Measurements from ENCODE around the gene CCKAR. TPM values are rescaled to one million over a fixed set of nuclear protein-coding genes. Genes with fewer than 3 reads are reported as not detected.
A peak's percentile ranks its signal among the peaks of the same experiment; 100 is the strongest.

The CCKAR gene
- polyA plus RNA-seq, 3 donors: 0.10 TPM; not detected in 2

DNA sequence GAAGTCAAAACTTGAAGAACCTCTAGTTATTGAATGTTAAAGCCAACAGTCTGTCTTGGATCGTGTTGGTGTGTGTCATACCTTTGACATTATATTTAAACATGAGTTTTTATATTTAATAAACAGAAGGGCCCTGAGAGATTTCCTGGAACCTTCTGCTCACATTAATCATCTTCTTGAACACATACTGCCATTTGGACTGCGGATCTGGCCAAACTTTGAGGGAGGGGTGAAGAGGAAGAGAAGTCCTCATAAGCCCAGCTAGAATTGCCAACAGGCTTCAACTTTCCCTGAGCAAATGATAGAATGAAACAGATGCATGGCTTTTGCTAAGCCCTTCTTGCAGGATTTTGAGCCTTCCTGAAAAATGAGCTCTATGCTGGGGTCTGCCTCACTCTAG, 27.4 kb downstream of the CCKAR start:
- DNase-seq (ENCODE audit: low read depth in 3 of 3, low spot score in 2 of 3): no peak

DNA sequence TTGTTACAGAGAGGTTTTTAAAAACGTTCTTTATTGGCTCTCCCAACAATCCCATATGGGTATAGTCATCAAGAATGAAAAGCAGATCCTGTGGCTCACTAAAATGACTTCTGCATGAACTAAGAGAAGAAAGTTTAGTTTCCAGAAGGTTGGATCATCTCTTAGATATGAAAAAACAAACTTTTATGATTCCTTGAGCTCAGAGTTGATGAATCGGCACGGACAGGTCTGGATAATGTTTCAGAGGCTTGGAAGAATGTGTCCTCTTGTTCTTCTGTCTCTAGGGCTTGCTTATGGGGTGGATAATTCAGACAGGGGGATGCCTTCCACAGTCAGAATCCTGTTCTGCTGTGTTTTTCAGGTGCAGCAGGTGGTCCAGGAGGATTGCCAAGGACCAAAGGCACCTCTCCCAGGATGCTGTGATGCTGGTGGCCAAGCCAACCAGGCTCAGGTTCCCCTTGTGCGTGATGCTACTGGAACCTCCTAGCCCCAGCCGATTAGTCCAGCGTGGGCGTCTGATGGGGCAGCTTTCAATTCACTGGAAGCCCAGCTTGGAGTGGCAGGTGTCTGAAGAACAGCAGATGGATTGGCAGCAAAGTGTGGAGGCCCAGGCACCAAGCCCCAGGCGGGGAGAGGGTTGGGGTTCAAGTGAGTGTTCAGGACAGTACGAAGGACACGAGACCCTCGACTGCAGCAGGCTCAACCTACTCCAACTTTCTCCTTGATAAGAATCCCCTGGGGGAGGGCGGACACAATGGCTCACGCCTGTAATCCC, 30.3 kb downstream of the CCKAR start:
- no peak for DNase-seq (ENCODE audit: low read depth in 3 of 3, low spot score in 2 of 3)

DNA sequence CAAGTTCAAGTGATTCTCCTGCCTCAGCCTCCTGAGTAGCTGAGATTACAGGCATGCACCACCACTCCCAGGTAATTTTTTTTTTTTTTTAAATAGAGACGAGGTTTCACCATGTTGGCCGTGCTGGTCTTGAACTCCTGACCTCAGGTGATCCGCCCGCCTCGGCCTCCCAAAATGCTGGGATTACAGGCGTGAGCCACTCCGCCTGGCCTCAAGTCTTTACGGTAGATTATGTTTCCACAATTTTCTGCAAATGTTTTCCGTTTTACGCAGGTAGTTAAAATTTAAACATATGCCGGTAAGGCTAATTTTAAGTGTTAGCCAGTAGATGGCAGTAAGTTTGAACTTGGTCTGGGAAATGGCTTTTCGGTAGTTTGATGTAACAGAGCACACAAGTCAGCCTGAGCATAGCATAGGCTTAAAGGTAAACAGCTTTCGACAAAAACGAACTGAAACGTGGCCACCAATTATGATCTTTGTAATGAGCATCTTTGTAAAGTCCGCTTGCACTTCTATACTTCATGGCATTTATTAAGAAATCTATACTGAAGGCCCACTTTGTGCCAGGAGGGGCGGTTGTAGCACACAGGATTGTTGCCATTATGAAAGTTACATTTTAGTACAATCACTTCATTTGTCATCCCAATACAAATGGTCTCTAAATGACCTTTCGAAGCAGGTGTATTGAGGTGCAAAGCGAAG, 31.1 kb downstream of the CCKAR start:
- DNase-seq (ENCODE audit: low read depth in 3 of 3, low spot score in 2 of 3): peak in 1 of 3 donors; percentile 32

DNA sequence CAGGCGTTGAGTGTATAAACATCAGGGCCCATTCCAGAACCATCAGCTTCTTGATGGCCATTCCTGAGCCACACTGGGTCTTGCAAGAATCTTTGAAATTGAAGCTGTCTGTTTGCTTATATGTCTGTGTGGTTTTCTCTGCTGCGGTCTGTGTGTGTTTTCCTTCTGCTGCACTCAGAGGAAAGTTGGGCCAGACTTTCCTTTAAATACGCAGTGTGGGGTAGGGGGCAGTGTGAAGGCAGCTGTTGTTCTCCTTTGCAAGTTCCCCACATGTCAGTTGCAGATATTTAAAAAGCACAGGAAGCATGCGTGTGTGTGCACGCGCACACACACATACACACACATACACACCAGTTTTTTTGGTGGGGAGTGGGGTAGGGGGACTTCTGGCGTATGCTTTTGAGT, 32.1 kb downstream of the CCKAR start:
- no peak for DNase-seq (ENCODE audit: low read depth in 3 of 3, low spot score in 2 of 3)

DNA sequence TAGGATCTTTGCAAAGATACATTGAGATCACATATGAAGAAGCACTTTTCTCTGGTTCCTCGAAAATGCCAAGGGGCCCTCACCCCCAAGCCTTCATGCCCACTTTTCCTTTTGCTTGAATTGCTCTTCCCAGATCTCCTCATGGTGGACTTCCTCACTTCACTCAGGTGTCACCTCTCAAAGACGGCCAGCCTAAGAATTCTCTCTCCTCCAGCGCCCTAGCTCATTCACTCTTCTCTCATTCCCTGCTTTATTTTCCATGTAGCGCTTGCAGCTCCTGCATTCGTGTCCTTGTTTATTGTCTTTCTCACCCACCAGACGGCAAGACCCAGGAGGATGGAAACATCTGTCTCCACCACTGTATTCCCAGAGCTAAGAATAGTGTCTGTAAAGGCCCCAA, 32.9 kb downstream of the CCKAR start:
- no peak for DNase-seq (ENCODE audit: low read depth in 3 of 3, low spot score in 2 of 3)

DNA sequence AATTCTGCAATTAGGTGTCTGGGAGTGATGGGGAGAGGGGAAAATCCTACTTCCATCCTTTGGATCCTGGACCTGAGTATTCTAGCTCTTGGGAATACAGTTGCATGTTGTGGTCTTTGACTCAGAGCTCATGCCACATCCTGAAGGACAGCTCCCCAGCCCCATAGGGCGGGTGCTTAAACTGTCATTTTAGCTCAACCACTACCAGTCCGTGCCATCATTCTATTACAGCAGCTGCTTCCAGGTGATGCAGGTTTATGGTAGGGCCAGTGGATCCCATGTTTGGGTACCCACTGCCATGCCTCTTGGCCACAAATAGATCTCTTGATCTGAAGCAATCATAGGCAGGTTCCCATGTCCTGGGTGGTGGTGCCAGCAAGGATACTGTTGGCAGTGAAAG, 34.7 kb downstream of the CCKAR start:
- no peak for DNase-seq (ENCODE audit: low read depth in 3 of 3, low spot score in 2 of 3)

DNA sequence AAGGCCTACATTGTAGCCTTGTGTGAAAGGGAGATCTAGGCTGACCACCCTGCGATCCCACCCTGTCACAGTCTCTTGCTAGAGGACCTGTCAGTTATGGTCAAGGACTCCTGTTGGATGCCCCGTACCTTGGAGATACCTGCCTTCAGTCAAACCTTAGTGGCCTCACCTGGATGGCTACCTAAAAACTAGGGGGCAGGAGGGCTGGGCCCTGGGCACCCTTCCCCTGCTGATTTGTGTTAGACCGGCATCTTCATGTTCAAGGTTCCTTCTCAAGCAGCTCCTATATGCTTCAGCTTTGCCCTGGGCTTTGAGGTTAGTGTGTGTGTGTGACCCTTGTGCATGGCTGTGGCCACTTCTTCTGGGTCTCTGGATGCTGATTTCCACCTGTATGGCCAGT, 35.3 kb downstream of the CCKAR start:
- no peak for DNase-seq (ENCODE audit: low read depth in 3 of 3, low spot score in 2 of 3)

DNA sequence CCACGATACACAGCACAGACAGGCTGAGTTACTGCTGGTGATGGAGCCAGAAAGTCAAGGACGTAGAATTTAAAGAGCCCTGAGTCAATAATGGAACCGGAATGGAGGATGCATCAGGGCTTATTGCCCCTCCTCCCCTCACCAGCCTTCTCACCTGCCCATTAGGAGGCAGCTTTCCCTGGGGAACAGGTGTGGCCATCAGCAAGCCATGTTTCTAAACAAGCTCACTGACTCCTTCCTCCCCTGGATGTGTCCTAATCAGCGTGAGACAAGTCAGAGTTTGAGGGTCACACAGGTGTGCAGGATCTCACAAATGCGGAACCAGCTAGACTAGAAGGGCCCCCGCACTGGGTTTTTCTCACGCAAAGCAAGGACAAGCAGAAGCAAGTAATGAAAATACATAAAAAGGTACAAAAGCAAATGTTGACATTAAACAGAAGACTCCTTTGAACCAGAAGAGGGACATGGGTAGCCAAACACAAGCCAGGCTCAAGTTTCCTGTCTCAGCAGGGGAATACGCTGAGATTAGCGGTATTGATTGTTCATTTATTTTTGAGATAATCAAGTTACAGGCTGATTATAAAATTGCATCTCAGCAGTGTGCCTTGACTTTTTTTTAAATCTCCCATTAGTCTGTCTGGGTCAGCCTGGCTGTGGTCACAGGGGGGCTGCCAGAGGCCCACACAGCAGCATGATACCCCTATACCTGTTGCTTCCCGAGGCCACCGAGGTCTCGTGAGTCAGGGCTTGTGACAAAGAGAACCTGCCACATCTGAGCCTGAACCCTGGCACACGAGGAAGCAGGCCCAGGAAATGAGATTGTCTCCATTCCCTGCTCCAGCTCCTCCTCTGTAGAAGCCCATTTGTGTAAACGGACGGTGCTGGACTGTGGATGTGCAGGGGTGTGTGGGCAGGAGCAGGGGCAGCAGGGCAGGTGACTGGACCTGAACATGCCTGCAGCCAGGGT, 37.4 kb downstream of the CCKAR start:
- DNase-seq (ENCODE audit: low read depth in 3 of 3, low spot score in 2 of 3): no peak

DNA sequence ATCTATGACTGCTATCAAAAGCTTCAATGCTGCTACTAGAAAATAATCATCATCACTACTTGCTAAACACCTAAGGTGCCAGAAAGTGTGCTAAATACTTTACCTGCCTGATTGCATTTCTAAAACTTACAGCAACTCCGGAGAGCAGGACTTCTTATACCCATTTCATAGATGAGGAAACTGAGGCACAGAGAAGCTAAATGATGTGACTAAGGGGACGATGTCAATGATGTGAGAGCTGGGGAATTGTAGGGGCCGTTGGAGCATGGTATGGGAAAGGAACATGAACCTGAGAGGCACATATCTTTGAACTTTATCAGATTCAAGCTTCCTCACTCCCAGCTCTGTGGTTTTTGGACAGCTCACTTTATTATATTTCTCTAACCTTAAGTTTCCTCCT, 38.7 kb downstream of the CCKAR start:
- DNase-seq (ENCODE audit: low read depth in 3 of 3, low spot score in 2 of 3): no peak

DNA sequence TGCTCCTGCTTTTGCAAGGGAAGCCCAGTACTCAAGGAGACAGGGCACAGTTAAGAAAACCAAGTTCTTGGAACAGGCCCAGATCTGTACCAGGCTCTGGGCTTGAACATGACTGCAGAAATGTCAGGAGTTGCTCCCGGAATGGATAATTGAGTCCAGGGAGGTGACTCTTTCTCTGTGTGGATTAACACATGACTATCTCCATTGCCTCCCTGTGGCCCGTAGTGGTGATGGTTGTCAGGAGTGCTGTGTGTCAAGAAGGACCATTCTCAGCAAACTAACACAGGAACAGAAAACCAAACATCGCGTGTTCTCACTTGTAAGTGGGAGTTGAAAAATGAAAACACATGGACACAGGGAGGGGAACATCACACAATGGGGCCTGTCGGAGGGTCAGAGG, 39.9 kb downstream of the CCKAR start:
- no peak for DNase-seq (ENCODE audit: low read depth in 3 of 3, low spot score in 2 of 3)

DNA sequence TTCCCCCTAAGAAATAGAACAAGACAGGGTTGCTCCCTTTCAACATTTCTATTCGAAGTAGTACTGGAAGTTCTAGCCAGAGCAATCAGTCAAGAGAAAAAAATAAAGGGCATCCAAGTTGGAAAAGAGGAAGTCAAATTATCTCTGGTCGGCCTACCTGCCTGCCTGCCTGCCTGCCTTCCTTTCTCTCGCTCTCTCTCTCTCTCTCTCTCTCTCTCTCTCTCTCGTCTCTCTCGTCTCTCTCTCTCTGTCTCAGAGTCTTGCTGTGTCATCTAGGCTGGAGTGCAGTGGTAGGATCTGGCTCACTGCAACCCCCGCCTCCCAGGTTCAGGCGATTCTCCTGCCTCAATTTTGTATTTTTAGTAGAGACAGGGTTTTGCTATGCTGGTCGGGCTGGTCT, 42.9 kb downstream of the CCKAR start:
- DNase-seq (ENCODE audit: low read depth in 3 of 3, low spot score in 2 of 3): no peak

DNA sequence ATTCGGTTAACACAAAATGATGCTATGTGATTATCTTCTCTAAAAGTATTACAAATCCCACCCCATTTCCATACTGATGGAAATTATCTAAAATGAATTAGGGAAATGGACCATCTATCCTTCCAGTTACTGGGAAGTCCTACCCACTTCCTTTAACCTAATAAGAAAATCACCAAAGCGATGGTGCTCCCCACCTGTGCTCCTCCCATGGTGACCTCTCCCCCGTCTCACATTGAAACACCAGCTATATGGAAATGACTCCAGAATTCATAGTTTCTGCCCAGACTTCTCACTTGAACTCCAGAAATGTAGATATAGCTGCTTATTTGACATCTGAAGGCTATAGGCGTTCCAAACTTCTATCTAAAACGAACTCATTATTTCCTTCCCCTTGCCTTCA, 48.5 kb downstream of the CCKAR start:
- no peak for DNase-seq (ENCODE audit: low read depth in 3 of 3, low spot score in 2 of 3)

DNA sequence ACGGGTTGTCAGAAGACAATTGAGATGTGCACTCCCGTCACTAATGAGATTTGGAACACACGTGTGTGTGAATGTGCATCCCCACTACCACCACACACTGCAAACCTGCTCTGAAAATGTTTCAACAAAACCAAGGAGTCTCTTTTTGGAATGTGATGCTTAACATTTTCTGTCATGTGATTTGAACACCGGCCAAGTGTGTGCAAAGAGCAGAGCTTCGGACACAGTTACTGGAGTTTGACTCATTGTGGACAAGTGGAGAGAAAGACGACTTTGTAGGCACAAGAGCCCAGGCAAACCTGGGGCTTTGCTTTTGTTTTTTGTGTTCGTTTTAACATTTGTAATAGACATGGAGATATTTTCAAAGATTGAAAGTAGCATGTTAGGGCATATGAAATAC, 49.2 kb downstream of the CCKAR start:
- DNase-seq (ENCODE audit: low read depth in 3 of 3, low spot score in 2 of 3): no peak

DNA sequence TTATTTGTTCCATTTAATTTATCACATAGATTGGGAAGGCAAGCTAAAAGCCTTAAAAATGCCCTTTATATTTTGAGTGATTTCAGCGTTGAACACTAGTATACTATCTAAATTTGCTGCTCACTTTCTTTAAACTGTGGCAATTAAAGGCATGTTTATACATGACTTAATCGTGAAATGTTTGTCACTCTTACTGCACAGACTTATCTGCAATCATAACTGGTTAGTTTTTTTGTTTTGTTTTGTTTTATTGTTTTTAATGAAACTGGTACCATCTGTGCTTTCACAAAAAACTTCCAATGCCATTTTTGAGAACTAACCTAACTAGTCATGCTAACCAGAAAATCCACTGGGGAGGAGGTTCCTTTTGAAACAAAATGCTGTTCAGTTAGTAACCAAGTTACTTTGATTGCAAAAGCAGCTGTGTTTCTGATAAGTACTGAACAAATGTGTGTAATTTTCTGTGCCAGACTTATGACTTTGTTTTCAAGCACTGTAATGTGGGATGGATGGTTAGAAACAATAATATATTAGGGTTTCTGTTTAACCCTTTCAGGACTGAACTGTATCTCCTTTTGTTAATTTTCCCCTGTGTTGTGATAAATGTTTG, 56.1 kb downstream of the CCKAR start:
- DNase-seq (ENCODE audit: low read depth in 3 of 3, low spot score in 2 of 3): no peak

DNA sequence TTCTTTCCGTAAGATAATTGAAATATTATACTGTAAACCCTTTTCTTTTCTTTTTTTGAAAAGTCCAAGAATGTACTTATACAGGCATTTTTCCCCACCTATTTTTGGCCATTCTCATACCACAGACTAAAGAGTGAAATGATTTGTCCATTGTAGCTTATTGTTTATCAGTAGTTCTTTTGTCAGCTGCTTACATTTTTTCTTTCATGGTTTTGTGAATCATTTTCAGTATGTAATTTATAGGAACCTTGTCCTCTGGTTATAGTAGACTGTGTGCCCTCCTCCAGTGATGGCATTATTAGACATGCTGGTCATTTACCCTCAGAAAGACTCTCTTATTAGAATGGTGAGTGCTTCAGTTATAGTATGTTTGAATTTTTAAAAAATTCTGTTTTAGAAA, 56.7 kb downstream of the CCKAR start:
- no peak for DNase-seq (ENCODE audit: low read depth in 3 of 3, low spot score in 2 of 3)

DNA sequence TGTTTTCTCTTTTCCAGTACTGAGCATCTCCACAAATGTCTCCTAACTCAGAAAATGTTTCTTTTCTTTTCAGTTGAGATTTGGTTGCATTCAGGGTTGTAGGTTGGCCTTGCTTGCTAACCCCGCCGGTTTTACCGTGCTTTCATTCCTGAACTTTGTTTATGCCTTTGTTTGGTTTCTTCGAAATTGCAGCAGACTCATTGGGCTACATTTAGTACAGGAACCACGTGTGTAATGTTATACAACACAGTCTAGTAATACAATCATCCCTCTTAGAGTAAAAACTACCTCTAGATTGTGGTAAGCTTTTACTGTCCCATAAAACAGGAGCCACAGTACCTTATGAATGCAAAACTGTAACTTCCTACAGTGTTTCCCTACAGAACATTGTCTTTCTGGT, 57.9 kb downstream of the CCKAR start:
- DNase-seq (ENCODE audit: low read depth in 3 of 3, low spot score in 2 of 3): no peak

DNA sequence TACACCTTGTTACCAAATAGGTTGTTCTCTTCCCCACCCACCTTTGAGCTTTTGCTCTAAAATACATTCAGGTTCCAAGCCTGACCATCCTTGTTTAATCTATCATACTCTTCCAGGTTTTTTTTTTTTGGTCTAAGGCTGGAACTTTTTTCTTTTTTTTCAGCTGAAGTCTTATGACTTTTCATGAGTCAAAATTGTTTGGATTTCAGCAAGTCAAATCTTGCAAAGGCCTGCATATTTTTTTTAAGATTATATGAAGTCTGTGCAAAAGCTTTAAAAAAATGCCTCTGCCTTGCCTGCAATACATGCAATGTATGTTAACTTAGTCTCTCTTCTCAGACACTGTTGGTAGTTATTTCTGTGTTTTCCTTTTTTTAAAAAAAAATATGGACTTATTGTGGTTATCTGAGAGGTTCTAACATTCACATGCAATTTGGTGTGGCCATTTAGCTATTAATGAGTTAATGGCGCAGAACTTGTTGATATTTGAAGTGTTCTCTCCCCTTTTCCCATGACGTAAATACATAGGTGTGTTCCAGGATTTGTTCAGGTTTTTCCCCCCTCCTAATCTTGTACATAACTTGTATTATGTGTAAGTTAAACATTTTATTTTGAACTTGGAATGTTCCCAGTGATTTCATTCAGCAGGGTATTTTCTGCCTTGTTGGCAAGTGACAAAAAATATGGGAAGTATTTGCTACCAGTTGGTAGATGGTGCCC, 58.7 kb downstream of the CCKAR start:
- no peak for DNase-seq (ENCODE audit: low read depth in 3 of 3, low spot score in 2 of 3)
